Stimulated activated CD8-positive, alpha-beta memory T cell treated with anti-CD3 and anti-CD28 coated beads, Interleukin-2, amount 100 ng/mL, for 1 hour (primary cell): ENCODE results near the gene GPR142.

ENCODE experiments used
- DNase-seq, 2 donors: peaks; one replicate each; pipeline ENCODE4 v3.0.0-alpha.2; 2020; ENCODE audit warnings: low read depth in 2 of 2

Gene GPR142

GRCh38 chr17:74367206-74367605, at the start of gene GPR142:
Gene GPR142, plus strand, starts transcription at chr17:74367506. Its CDS starts 2,035 bp downstream, at chr17:74369541.
- DNase-seq, result no peak

GRCh38 chr17:74318391-74318790, 48.9 kb upstream of the GPR142 start:
- DNase-seq, result no peak

- no peak for DNase-seq
These were observed 42.8 kb upstream of the GPR142 start for GRCh38 chr17:74324521-74324920.

- no peak for DNase-seq
These were observed 41.9 kb upstream of the GPR142 start for GRCh38 chr17:74325376-74325742.

GRCh38 chr17:74325743-74326379, 41.4 kb upstream of the GPR142 start, which contains the start of gene KIF19:
Gene KIF19, plus strand, starts transcription at chr17:74326226. Its CDS starts 124 bp downstream, at chr17:74326350.
- peak; percentile 9 to 16 for DNase-seq

GRCh38 chr17:74326506-74326905, 40.8 kb upstream of the GPR142 start:
- no peak for DNase-seq

GRCh38 chr17:74328487-74328886, 38.8 kb upstream of the GPR142 start:
- DNase-seq, result no peak

GRCh38 chr17:74329378-74329777, 37.9 kb upstream of the GPR142 start:
- DNase-seq, result no peak

- DNase-seq, result no peak
These were observed 36.9 kb upstream of the GPR142 start for GRCh38 chr17:74330446-74330845.

GRCh38 chr17:74332017-74332650, 35.2 kb upstream of the GPR142 start:
- DNase-seq, result no peak

- DNase-seq, result no peak
These were observed 34.5 kb upstream of the GPR142 start for GRCh38 chr17:74332763-74333283.

GRCh38 chr17:74334393-74335039, 32.8 kb upstream of the GPR142 start:
- no peak for DNase-seq

GRCh38 chr17:74335529-74336062, 31.7 kb upstream of the GPR142 start:
- no peak for DNase-seq

GRCh38 chr17:74336307-74336706, 31.0 kb upstream of the GPR142 start:
- no peak for DNase-seq

GRCh38 chr17:74337834-74338500, 29.3 kb upstream of the GPR142 start:
- DNase-seq, result no peak

GRCh38 chr17:74339537-74340195, 27.6 kb upstream of the GPR142 start:
- DNase-seq, result no peak

- no peak for DNase-seq
These were observed 26.8 kb upstream of the GPR142 start for GRCh38 chr17:74340470-74341023.

- no peak for DNase-seq
These were observed 25.1 kb upstream of the GPR142 start for GRCh38 chr17:74342224-74342623.

- no peak for DNase-seq
These were observed 24.2 kb upstream of the GPR142 start for GRCh38 chr17:74343121-74343520.

- DNase-seq, result no peak
These were observed 23.6 kb upstream of the GPR142 start for GRCh38 chr17:74343526-74344284.
